Activated naive CD4-positive, alpha-beta T cell treated with anti-CD3 and anti-CD28 coated beads, Interleukin-2, amount 50 U/mL, for 16 hours (primary cell): ENCODE measurements around the gene TSPAN13.

Experiments used
- DNase-seq: peaks from one replicate; pipeline ENCODE4 v3.0.0-alpha.2; 2020

Gene TSPAN13

GRCh38 chr7:16778476-16778875 is 24.9 kb downstream of the TSPAN13 start:
- DNase-seq, result no peak

- DNase-seq, result no peak
Measured at GRCh38 chr7:16779051-16779450, 25.5 kb downstream of the TSPAN13 start.

GRCh38 chr7:16780596-16780995 is 27.0 kb downstream of the TSPAN13 start:
- DNase-seq, result no peak

- no peak for DNase-seq
Measured at GRCh38 chr7:16785321-16785720, 31.8 kb downstream of the TSPAN13 start.

GRCh38 chr7:16785846-16786245 is 32.3 kb downstream of the TSPAN13 start:
- DNase-seq, result no peak

GRCh38 chr7:16786257-16786656 is 32.7 kb downstream of the TSPAN13 start:
- no peak for DNase-seq

- DNase-seq, result no peak
Measured at GRCh38 chr7:16787127-16787526, 33.6 kb downstream of the TSPAN13 start.

- no peak for DNase-seq
Measured at GRCh38 chr7:16791071-16791470, 37.5 kb downstream of the TSPAN13 start.

- no peak for DNase-seq
Measured at GRCh38 chr7:16791905-16792698, 38.5 kb downstream of the TSPAN13 start.

- DNase-seq, result no peak
Measured at GRCh38 chr7:16794986-16795385, 41.4 kb downstream of the TSPAN13 start.

GRCh38 chr7:16795624-16796023 is 42.1 kb downstream of the TSPAN13 start:
- DNase-seq, result no peak

GRCh38 chr7:16801111-16801542 is 47.6 kb downstream of the TSPAN13 start:
- DNase-seq, result no peak

- no peak for DNase-seq
Measured at GRCh38 chr7:16801579-16801978, 48.0 kb downstream of the TSPAN13 start.

GRCh38 chr7:16803125-16803524 is 49.6 kb downstream of the TSPAN13 start:
- DNase-seq, result no peak

GRCh38 chr7:16803881-16804673 is 50.5 kb downstream of the TSPAN13 start:
- no peak for DNase-seq

- no peak for DNase-seq
Measured at GRCh38 chr7:16804674-16805439, 51.3 kb downstream of the TSPAN13 start, which contains the start of gene AGR2. AGR2 (minus strand) TSS chr7:16804999; CDS start chr7:16801796, 3,203 bp downstream.

- DNase-seq, result no peak
Measured at GRCh38 chr7:16805441-16805840, 51.9 kb downstream of the TSPAN13 start.

GRCh38 chr7:16810112-16810511 is 56.6 kb downstream of the TSPAN13 start:
- DNase-seq, result no peak

GRCh38 chr7:16810573-16810972 is 57.0 kb downstream of the TSPAN13 start:
- DNase-seq, result no peak

- no peak for DNase-seq
Measured at GRCh38 chr7:16811551-16811950, 58.0 kb downstream of the TSPAN13 start.

GRCh38 chr7:16812542-16813231 is 59.1 kb downstream of the TSPAN13 start:
- DNase-seq, result no peak

GRCh38 chr7:16813232-16813616 is 59.7 kb downstream of the TSPAN13 start:
- no peak for DNase-seq

GRCh38 chr7:16815001-16815400 is 61.4 kb downstream of the TSPAN13 start:
- no peak for DNase-seq
